Measurements from ENCODE around the gene NCOA1. TPM values are rescaled to one million over a fixed set of nuclear protein-coding genes. Genes with fewer than 3 reads are reported as not detected.

NCOA1 gene
- total and polyA plus RNA-seq, 2 of the 4 experiments (the other 2 are of a cell fraction), result 6.7 to 11.3 TPM

DNA sequence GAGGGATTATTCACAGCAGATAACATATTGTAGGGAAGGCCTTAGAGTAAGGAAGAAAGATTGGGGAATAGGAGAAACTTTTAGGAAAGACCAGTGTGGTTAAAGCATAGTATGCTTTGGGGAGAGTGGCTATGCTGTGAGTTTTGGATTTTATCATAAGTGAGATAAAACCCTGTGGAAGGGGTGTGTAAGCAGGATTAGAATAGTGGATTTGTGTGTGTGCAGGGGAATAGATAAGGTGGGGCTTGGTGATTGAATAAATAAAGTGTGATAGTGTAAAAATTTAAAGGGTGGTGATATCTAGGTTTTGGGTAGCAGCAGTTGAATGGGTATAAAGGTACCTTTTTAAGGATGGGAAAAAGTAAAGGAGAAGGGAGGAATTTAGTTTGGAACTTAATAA lies 137.7 kb downstream of the NCOA1 start:
- no peak overlapping the region for H4K5ac ChIP-seq (ENCODE audit: low read depth, low read length)
- H3K9me3 ChIP-seq (ENCODE audit: control insufficient read depth, insufficient read depth, low read length), result no peaks in the 10 kb centered on the region
- H3K9ac ChIP-seq (ENCODE audit: low read depth, low read length), result no peak overlapping the region
- no TSS peak for BruUV-seq (replicated peaks)
- in situ Hi-C loops (cut with MboI; ENCODE audit: low sequenced_read_pairs), result no loop called here
- H2AFZ ChIP-seq (replicated peaks; ENCODE audit: low read length, poor library complexity), result no peak overlapping the region
- H4K91ac ChIP-seq (ENCODE audit: insufficient read depth, low read depth, low read length), result no peak overlapping the region
- CTCF ChIA-PET, result interaction anchor here (0.7 kb wide), 1 partner anchor 1201 kb away, joined by 3 read pairs; no protein-coding TSS in a partner anchor
- peaks cover 4 to 6% of the 10 kb centered on the region in 2 experiments; a peak in 2 of 4 replicates for H3K79me1 ChIP-seq (ENCODE audit: low read depth in 1 of 2, low read length in 2 of 2)
- H3K9me1 ChIP-seq (ENCODE audit: insufficient read depth, low read length), result peaks cover 3% of the 10 kb centered on the region; the same call in 1 of the 2 replicates
- H3K56ac ChIP-seq (ENCODE audit: extremely low read depth, insufficient read depth, low read length), result no peak overlapping the region
- POLR2A ChIA-PET (ENCODE audit: unreplicated experiment), result no interaction called here
- H4K20me1 ChIP-seq (ENCODE audit: insufficient read depth, low read length), result no peaks in the 10 kb centered on the region
- ATAC-seq (ENCODE audit: low read depth) (no peak), DNase-seq (no peak)
- no peak overlapping the region for H4K8ac ChIP-seq (ENCODE audit: low read depth in 2 of 2, low read length in 2 of 2)
- no peaks in the 10 kb centered on the region for H3K4me1 ChIP-seq (ENCODE audit: control insufficient read depth, insufficient read depth, low read length)
- dilution Hi-C loops (cut with HindIII; ENCODE audit: low sequenced_read_pairs, unreplicated experiment), result no loop called here
- TF ChIP-seq NFE2L2 (IDR thresholded peaks at IDR 0.05; ENCODE audit: low read depth, low read length) (no peak), POLR2A (IDR thresholded peaks at IDR 0.05; ENCODE audit: low read depth, low read length) (no peak), MAFK (IDR thresholded peaks at IDR 0.05; ENCODE audit: low read depth, low read length) (no peak), RFX5 (IDR thresholded peaks at IDR 0.05; ENCODE audit: low read depth, low read length) (no peak)
- TF ChIP-seq, protein P1, sequence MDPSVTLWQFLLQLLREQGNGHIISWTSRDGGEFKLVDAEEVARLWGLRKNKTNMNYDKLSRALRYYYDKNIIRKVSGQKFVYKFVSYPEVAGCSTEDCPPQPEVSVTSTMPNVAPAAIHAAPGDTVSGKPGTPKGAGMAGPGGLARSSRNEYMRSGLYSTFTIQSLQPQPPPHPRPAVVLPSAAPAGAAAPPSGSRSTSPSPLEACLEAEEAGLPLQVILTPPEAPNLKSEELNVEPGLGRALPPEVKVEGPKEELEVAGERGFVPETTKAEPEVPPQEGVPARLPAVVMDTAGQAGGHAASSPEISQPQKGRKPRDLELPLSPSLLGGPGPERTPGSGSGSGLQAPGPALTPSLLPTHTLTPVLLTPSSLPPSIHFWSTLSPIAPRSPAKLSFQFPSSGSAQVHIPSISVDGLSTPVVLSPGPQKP (IDR thresholded peaks at IDR 0.05; ENCODE audit: borderline replicate concordance, low read depth, low read length), result no peak
- H2BK120ac ChIP-seq (ENCODE audit: low read depth, low read length), result no peak overlapping the region
- H2BK15ac ChIP-seq (ENCODE audit: low read depth, low read length), result no peak overlapping the region
- no peaks in the 10 kb centered on the region for H3K27me3 ChIP-seq (ENCODE audit: control insufficient read depth, insufficient read depth, low read length)
- H2AK5ac ChIP-seq (ENCODE audit: low read depth, low read length), result no peak overlapping the region
- H3K18ac ChIP-seq (ENCODE audit: low read depth, low read length), result no peak overlapping the region
- no peak overlapping the region for H2AK9ac ChIP-seq (replicated peaks; ENCODE audit: low read depth, low read length, poor library complexity)
- no peak overlapping the region for H3K14ac ChIP-seq (replicated peaks; ENCODE audit: low read depth, low read length)
- H3K27ac ChIP-seq (ENCODE audit: insufficient read depth, low read length), result no peak overlapping the region
- H3K23ac ChIP-seq (ENCODE audit: low read depth, low read length), result no peak overlapping the region
- no peak overlapping the region for H2BK20ac ChIP-seq (ENCODE audit: low read depth, low read length)
- intact Hi-C loops (cut with micrococcal nuclease), result no loop called here
- H3K36me3 ChIP-seq (ENCODE audit: control insufficient read depth, insufficient read depth, low read length), result no peaks in the 10 kb centered on the region
- H3K4me3 ChIP-seq (ENCODE audit: insufficient read depth, low read depth, low read length), result no peak overlapping the region
- H3K4ac ChIP-seq (ENCODE audit: low read depth, low read length), result no peak overlapping the region
- no peak overlapping the region for H2BK5ac ChIP-seq (ENCODE audit: low read depth, low read length, poor library complexity, severe bottlenecking)
- H3K4me2 ChIP-seq (ENCODE audit: low read depth, low read length), result no peak overlapping the region

Measured in IMR-90 (cell line).